ENCODE data around the gene CDC25B.

DNA sequence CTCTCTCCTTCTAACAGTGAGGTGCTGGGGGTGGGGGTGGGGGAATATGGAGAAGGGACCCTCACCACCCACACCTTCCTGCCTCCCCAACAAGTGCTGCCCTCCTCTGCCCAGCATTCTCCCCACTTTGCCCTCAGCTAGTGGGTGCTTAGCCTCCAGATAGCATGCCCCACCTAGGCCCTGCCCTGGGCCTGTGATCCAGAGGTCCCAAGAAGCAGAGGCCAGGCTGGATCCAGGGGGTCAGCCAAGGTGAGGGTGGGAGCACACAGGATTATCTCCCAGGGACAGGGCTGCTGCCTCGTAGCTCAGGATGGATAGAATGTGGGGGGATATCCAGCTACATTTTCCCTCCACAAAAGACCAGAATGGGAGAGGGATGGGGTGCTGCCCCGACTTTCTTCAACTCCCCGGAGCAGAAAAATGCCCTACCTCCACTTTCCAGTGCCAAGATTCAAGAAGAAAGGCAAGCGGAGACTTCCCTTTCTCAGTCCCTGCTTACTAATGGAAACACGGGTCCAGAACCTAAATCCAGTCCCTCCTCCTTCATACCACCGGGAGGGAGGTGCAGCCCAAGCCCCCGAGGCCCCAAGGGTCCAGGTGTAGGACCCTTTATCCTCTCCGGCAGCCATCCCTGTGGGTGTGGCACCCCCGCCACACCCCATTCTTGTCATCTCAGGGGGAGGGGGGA is 29.5 kb upstream of the CDC25B start:
- TF ChIP-seq, protein P1, sequence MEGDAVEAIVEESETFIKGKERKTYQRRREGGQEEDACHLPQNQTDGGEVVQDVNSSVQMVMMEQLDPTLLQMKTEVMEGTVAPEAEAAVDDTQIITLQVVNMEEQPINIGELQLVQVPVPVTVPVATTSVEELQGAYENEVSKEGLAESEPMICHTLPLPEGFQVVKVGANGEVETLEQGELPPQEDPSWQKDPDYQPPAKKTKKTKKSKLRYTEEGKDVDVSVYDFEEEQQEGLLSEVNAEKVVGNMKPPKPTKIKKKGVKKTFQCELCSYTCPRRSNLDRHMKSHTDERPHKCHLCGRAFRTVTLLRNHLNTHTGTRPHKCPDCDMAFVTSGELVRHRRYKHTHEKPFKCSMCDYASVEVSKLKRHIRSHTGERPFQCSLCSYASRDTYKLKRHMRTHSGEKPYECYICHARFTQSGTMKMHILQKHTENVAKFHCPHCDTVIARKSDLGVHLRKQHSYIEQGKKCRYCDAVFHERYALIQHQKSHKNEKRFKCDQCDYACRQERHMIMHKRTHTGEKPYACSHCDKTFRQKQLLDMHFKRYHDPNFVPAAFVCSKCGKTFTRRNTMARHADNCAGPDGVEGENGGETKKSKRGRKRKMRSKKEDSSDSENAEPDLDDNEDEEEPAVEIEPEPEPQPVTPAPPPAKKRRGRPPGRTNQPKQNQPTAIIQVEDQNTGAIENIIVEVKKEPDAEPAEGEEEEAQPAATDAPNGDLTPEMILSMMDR (CRISPR knock-in tag; IDR thresholded peaks at IDR 0.05): no peak
- TF ChIP-seq EZH2 (conservative IDR thresholded peaks at IDR 0.05; ENCODE audit: low read depth, low read length) (no peak), POLR2A (IDR thresholded peaks at IDR 0.05; ENCODE audit: insufficient read depth in 1 of 2, low read depth in 2 of 2, low read length in 2 of 2) (no peak)
- TF ChIP-seq, protein P2, sequence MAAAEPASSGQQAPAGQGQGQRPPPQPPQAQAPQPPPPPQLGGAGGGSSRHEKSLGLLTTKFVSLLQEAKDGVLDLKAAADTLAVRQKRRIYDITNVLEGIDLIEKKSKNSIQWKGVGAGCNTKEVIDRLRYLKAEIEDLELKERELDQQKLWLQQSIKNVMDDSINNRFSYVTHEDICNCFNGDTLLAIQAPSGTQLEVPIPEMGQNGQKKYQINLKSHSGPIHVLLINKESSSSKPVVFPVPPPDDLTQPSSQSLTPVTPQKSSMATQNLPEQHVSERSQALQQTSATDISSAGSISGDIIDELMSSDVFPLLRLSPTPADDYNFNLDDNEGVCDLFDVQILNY (CRISPR knock-in tag; conservative IDR thresholded peaks at IDR 0.05): no peak

Data from HepG2 (cell line).